Medulla oblongata (tissue), 1 donor: ENCODE results near the gene ACKR2.

ENCODE experiments used
- DNase-seq: peaks from one replicate; pipeline ENCODE4 v3.0.0-alpha.2; 2015; ENCODE audit errors: extremely low spot score

Gene ACKR2

GRCh38 chr3:42809202-42809601 is at the start of gene ACKR2:
TSS of gene ACKR2 (plus strand) at chr3:42809445. CDS start at chr3:42864503, 55,058 bp downstream.
- no peak for DNase-seq

GRCh38 chr3:42762046-42762724 is 47.1 kb upstream of the ACKR2 start:
- peak; percentile 63 for DNase-seq

GRCh38 chr3:42763021-42763420 is 46.2 kb upstream of the ACKR2 start:
- peak; percentile 71 for DNase-seq

GRCh38 chr3:42764115-42764514 is 45.1 kb upstream of the ACKR2 start:
- DNase-seq: no peak

- peak; percentile 60 for DNase-seq
These were observed 44.5 kb upstream of the ACKR2 start for GRCh38 chr3:42764561-42765295.

- no peak for DNase-seq
These were observed 39.6 kb upstream of the ACKR2 start for GRCh38 chr3:42769477-42770131.

- DNase-seq: no peak
These were observed 38.0 kb upstream of the ACKR2 start for GRCh38 chr3:42771271-42771670.

GRCh38 chr3:42772670-42773408 is 36.4 kb upstream of the ACKR2 start, which contains the start of gene CCDC13:
TSS of gene CCDC13 (minus strand) at chr3:42773253. CDS start at chr3:42758345, 14,908 bp downstream.
- DNase-seq: peak; percentile 96

GRCh38 chr3:42773409-42773751 is 35.9 kb upstream of the ACKR2 start:
- no peak for DNase-seq

- DNase-seq: no peak
These were observed 30.6 kb upstream of the ACKR2 start for GRCh38 chr3:42778644-42779043.

- DNase-seq: no peak
These were observed 28.8 kb upstream of the ACKR2 start for GRCh38 chr3:42780398-42780797.

GRCh38 chr3:42780892-42781700 is 28.1 kb upstream of the ACKR2 start:
- DNase-seq: peak; percentile 90

GRCh38 chr3:42786212-42786611 is 23.0 kb upstream of the ACKR2 start:
- no peak for DNase-seq

- DNase-seq: no peak
These were observed 22.6 kb upstream of the ACKR2 start for GRCh38 chr3:42786631-42787030.

- no peak for DNase-seq
These were observed 18.5 kb upstream of the ACKR2 start for GRCh38 chr3:42790714-42791229.

- no peak for DNase-seq
These were observed 13.5 kb upstream of the ACKR2 start for GRCh38 chr3:42795621-42796181.

- no peak for DNase-seq
These were observed 12.8 kb upstream of the ACKR2 start for GRCh38 chr3:42796332-42796885.

- no peak for DNase-seq
These were observed 9.9 kb upstream of the ACKR2 start for GRCh38 chr3:42799376-42799775.

GRCh38 chr3:42800251-42800650 is 9.0 kb upstream of the ACKR2 start:
- no peak for DNase-seq

GRCh38 chr3:42801048-42801620 is 8.1 kb upstream of the ACKR2 start:
- no peak for DNase-seq
